ENCODE data around the gene P2RX4. TPM values are rescaled to one million over a fixed set of nuclear protein-coding genes. Genes with fewer than 3 reads are reported as not detected.
"Not testable (repeated sequence)": the region's sequence is repeated elsewhere in the genome, so short reads cannot be mapped to it uniquely, and the experiment has no call there.

P2RX4 gene
- total and polyA plus RNA-seq, 2 of the 4 experiments (the other 2 are of a cell fraction): 9.5 to 12.6 TPM

DNA sequence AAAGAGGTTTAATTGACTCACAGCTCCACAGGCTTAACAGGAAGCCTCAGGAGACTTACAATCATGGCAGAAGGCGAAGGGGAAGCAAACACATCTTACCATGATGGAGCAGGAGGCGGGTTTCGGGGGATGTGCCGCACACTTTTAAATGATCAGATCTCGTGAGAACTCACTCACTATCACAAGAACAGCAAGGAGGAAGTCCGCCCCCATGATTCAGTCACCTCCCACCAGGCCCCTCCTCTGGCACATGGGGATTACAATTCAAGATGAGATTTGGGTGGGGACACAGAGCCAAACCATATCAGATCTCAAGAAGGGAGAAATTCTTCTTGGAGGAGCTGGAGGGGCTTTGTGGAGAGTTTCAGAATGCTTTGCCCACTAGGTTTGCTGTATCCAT, 45.1 kb upstream of the P2RX4 start:
- H2BK120ac ChIP-seq (ENCODE audit: low read depth, low read length); H3K9ac ChIP-seq (ENCODE audit: low read depth, low read length); H2BK20ac ChIP-seq (ENCODE audit: low read depth, low read length); ATAC-seq (ENCODE audit: low read depth); H4K8ac ChIP-seq (ENCODE audit: low read depth in 2 of 2, low read length in 2 of 2); H3K18ac ChIP-seq (ENCODE audit: low read depth, low read length); DNase-seq; H3K27me3 ChIP-seq (ENCODE audit: control insufficient read depth, insufficient read depth, low read length); H2AFZ ChIP-seq (replicated peaks; ENCODE audit: low read length, poor library complexity); H3K27ac ChIP-seq (ENCODE audit: insufficient read depth, low read length); H3K4ac ChIP-seq (ENCODE audit: low read depth, low read length); H2BK5ac ChIP-seq (ENCODE audit: low read depth, low read length, poor library complexity, severe bottlenecking); H3K23ac ChIP-seq (ENCODE audit: low read depth, low read length); H4K5ac ChIP-seq (ENCODE audit: low read depth, low read length); CTCF ChIA-PET; H4K20me1 ChIP-seq (ENCODE audit: insufficient read depth, low read length); H2AK5ac ChIP-seq (ENCODE audit: low read depth, low read length); dilution Hi-C loops (cut with HindIII; ENCODE audit: low sequenced_read_pairs, unreplicated experiment); H3K4me3 ChIP-seq (ENCODE audit: insufficient read depth, low read depth, low read length); H3K4me2 ChIP-seq (ENCODE audit: low read depth, low read length); H4K91ac ChIP-seq (ENCODE audit: insufficient read depth, low read depth, low read length); in situ Hi-C loops (cut with MboI; ENCODE audit: low sequenced_read_pairs); H3K36me3 ChIP-seq (ENCODE audit: control insufficient read depth, insufficient read depth, low read length); BruUV-seq (replicated peaks); H3K14ac ChIP-seq (replicated peaks; ENCODE audit: low read depth, low read length); H3K56ac ChIP-seq (ENCODE audit: extremely low read depth, insufficient read depth, low read length); H2AK9ac ChIP-seq (replicated peaks; ENCODE audit: low read depth, low read length, poor library complexity); intact Hi-C loops (cut with micrococcal nuclease); H3K79me1 ChIP-seq (ENCODE audit: low read depth in 1 of 2, low read length in 2 of 2); H3K9me1 ChIP-seq (ENCODE audit: insufficient read depth, low read length); POLR2A ChIA-PET (ENCODE audit: unreplicated experiment); H3K9me3 ChIP-seq (ENCODE audit: control insufficient read depth, insufficient read depth, low read length); H2BK15ac ChIP-seq (ENCODE audit: low read depth, low read length); H3K4me1 ChIP-seq (ENCODE audit: control insufficient read depth, insufficient read depth, low read length): not testable (repeated sequence)
- WGBS, 2 experiments (ENCODE audit: extremely low coverage in 2 of 2, insufficient read length in 1 of 2): 86% methylated on average over 3 of the region's 6 CpGs; no CpG with 5 or more reads in 1 of the 2 experiments
